AG04449 (cell line): ENCODE measurements around the gene CDC20B.

Experiments used
- CTCF ChIA-PET: fragments of 350-600 bp; formaldehyde crosslinking; extraction: SDS; loops from one replicate; lab custom pipeline; 2021; ENCODE audit warnings: antibody characterized with exemption; lab: Yijun Ruan, JAX
- POLR2A ChIA-PET: fragments of 400-600, 350-600 bp; formaldehyde crosslinking; extraction: SDS; loops from one replicate; lab custom pipeline; 2020; ENCODE audit warnings: antibody characterized with exemption, inconsistent platforms; lab: Yijun Ruan, JAX
- DNase-seq: peaks from one replicate; pipeline ENCODE4 v3.0.0-alpha.2; 2010; ENCODE audit warnings: low read depth, low spot score
- H3K4me3 ChIP-seq: 2 replicates; pipeline ENCODE4 v1.5.1; 2011; ENCODE audit warnings: low read depth, mild to moderate bottlenecking, control low read depth, low read length
- CTCF ChIP-seq: IDR thresholded peaks from one replicate; pipeline ENCODE4 v1.5.1; 2011; ENCODE audit warnings: mild to moderate bottlenecking, moderate library complexity, low read length, control low read depth, inconsistent platforms; ENCODE audit not compliant: insufficient read depth; ENCODE audit errors: missing control alignments

The CDC20B gene

DNA sequence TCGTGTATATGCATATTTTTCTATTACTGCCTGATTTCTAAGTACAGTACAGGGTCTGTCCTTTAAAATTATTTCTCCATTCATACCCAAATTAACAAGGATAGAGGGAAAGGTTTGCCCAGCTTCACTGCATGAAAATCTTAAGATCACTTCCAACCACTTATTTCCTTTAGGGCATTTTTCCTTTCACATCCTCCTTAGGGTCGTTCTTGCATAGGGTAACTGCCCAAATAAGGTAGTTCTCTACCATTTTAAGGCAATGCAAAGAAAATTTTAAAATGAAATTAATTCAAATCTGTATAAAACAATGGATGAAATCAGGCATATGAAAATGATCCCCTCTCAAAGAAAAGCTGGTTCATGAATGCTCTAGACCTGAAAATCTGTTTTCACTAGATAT is 4.1 kb upstream of the CDC20B start:
- no peak overlapping the region for H3K4me3 ChIP-seq
- no peak for TF ChIP-seq CTCF
- ChIA-PET POLR2A (no interaction called here), CTCF (interaction anchor here (1.0 to 2.2 kb wide), 6 partner anchors 8 to 20 kb away, joined by 3 to 6 read pairs (median 4); partner anchors contain the start of gene GPX8)
- DNase-seq: no peak

- H3K4me3 ChIP-seq: peak overlapping the region; percentile 38
- CTCF ChIA-PET: interaction anchor here (0.6 to 2.2 kb wide), 7 partner anchors 9 to 961 kb away, joined by 3 to 6 read pairs (median 3); partner anchors contain the start of gene GPX8
- POLR2A ChIA-PET: no interaction called here
- no peak for TF ChIP-seq CTCF
- no peak for DNase-seq
Observed at GRCh38 chr5:55176176-55176818, 3.3 kb upstream of the CDC20B start.

GRCh38 chr5:55175781-55176175 is 2.8 kb upstream of the CDC20B start:
- POLR2A ChIA-PET: no interaction called here
- peak overlapping the region; percentile 38 for H3K4me3 ChIP-seq
- CTCF ChIA-PET: interaction anchor here (0.7 to 2.2 kb wide), 6 partner anchors 10 to 21 kb away, joined by 3 to 6 read pairs (median 4); partner anchors contain the start of gene GPX8
- DNase-seq: no peak
- TF ChIP-seq CTCF: no peak

GRCh38 chr5:55173687-55174230 is 782 bp upstream of the CDC20B start:
- CTCF ChIA-PET: interaction anchor here (0.7 to 0.8 kb wide), 2 partner anchors 11 to 96 kb away, joined by 3 to 4 read pairs; no protein-coding TSS in a partner anchor
- H3K4me3 ChIP-seq: peak overlapping the region; percentile 56
- POLR2A ChIA-PET: no interaction called here
- DNase-seq: no peak
- no peak for TF ChIP-seq CTCF

DNA sequence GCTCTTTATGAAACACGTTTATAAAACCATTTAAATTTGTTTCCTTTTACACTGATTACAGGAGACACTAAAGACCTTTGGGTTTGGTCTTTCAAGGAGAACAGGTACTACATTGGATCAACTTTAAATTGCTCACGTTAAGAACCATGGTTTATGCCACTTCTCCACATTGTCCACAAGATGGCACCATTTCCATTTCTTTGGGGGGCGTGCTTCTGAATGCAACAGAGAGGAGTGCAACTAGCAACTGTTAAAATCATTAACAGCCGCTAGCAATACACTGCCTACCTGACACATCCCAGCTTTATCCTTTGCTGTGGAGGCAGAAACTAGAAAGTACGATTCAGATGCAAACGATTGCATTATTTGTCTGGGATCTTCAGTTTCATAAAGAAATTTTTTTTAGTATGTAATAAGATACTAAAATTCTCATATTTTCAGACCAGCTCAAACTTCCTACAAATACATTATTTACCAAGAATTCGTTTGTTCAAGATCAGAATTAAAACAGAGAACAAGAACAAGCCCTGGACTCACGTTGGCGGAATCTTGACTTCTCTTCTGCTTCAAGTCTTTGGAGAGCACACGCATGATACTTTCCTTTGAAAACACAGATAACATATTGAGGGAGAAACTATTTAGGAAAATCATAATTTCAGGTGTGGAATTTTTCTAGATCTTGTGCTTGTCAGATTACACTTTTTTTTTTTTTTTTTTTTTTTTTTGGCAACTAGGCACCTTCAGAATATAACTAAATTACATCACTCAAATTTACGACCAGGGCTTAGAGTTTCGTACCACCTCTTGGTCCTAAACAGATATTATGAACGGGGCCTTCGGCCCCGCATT is 702 bp downstream of the CDC20B start:
- peak; percentile 16 for DNase-seq
- peak; percentile 67 for TF ChIP-seq CTCF
- POLR2A ChIA-PET: no interaction called here
- H3K4me3 ChIP-seq: peak overlapping the region; percentile 60
- CTCF ChIA-PET: interaction anchor here (0.7 to 2.9 kb wide), 14 partner anchors 8 to 764 kb away, joined by 3 to 25 read pairs (median 4); partner anchors contain the start of genes DHX29, GPX8 and MTREX
